Esophagus muscularis mucosa (tissue), 2 donors: ENCODE measurements around the gene PEA15.

ENCODE experiments used
- POLR2A ChIP-seq: fragments of 450-650 bp; IDR thresholded peaks from one replicate; pipeline ENCODE4 v1.6.1; 2017; ENCODE audit warnings: antibody characterized with exemption, moderate library complexity, mild to moderate bottlenecking, low read depth
- POLR2AphosphoS5 ChIP-seq, 2 donors: sonication (generic); formaldehyde crosslinking; IDR thresholded peaks; one replicate each; pipeline ENCODE4 v1.6.1; 2017; ENCODE audit warnings: antibody characterized with exemption in 2 of 2

DNA sequence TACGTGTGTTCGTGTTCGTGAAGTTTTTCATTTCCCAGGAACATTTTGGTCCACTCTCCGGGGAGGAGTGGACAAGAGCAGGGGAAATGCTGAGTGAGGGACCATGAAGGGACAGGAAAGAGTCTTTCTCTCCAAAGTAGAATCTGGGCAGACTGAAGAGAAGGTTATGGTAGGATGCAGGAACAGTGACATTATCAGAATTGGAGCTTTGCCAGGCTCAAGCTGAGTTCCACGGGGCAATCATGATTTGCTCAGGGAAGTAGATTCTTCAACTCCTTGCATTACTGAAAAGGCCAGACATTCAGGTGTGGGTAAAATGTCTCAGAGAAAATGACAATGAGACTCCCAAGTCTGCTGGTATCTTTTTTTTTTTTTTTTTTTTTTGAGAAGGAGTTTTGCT lies 37.2 kb upstream of the PEA15 start:
- no peak for TF ChIP-seq POLR2A
- no peak for TF ChIP-seq POLR2AphosphoS5 (IDR thresholded peaks at IDR 0.05)
